GM23338 (cell line): ENCODE measurements around the gene FBXO46.

Experiments
- CREB1 ChIP-seq: fragments of 250-450 bp; sonication (Bioruptor Pico); IDR thresholded peaks from 2 replicates; pipeline ENCODE4 v1.5.0; 2020; ENCODE audit warnings: low read depth, mild to moderate bottlenecking, moderate library complexity
- EZH2 ChIP-seq: fragments of 200-600 bp; sonication (generic); IDR thresholded peaks from one replicate; pipeline ENCODE4 v1.8.0; 2017; ENCODE audit warnings: antibody characterized with exemption, mild to moderate bottlenecking, low read depth; ENCODE audit not compliant: unreplicated experiment
- EZH2phosphoT487 ChIP-seq: fragments of 200-600 bp; sonication (generic); IDR thresholded peaks from one replicate; pipeline ENCODE4 v1.8.1; 2018; ENCODE audit warnings: antibody characterized with exemption; ENCODE audit not compliant: unreplicated experiment
- JUNB ChIP-seq: IDR thresholded peaks from one replicate; pipeline ENCODE4 v1.6.1; 2016; ENCODE audit warnings: antibody characterized with exemption; ENCODE audit not compliant: unreplicated experiment
- POLR2AphosphoS5 ChIP-seq: IDR thresholded peaks from 2 replicates; pipeline ENCODE4 v1.6.1; 2016; ENCODE audit warnings: antibody characterized with exemption, low read depth
- REST ChIP-seq: IDR thresholded peaks from one replicate; pipeline ENCODE4 v1.6.1; 2018; ENCODE audit warnings: antibody characterized with exemption; ENCODE audit not compliant: unreplicated experiment
- STAT1 ChIP-seq: IDR thresholded peaks from one replicate; pipeline ENCODE4 v1.6.1; 2016; ENCODE audit warnings: antibody characterized with exemption; ENCODE audit not compliant: unreplicated experiment
- ZNF114 ChIP-seq: fragments of 250-450 bp; sonication (Bioruptor Pico); IDR thresholded peaks from 2 replicates; pipeline ENCODE4 v1.5.0; 2020; ENCODE audit warnings: mild to moderate bottlenecking, moderate library complexity
- TF ChIP-seq, protein P1 (sequence below), 2 experiments: fragments of 200-600 bp in 1 of 2; sonication (generic) in 1 of 2; conservative IDR thresholded peaks; 2 replicates each; pipeline versions ENCODE4 v1.5.1 to v1.6.1; 2016 to 2017; ENCODE audit warnings: antibody characterized with exemption in 2 of 2, low read depth in 2 of 2, mild to moderate bottlenecking in 2 of 2, moderate library complexity in 1 of 2
- TF ChIP-seq, protein P2 (sequence below): IDR thresholded peaks from 2 replicates; pipeline ENCODE4 v1.6.1; 2016; ENCODE audit warnings: antibody characterized with exemption

DNA sequence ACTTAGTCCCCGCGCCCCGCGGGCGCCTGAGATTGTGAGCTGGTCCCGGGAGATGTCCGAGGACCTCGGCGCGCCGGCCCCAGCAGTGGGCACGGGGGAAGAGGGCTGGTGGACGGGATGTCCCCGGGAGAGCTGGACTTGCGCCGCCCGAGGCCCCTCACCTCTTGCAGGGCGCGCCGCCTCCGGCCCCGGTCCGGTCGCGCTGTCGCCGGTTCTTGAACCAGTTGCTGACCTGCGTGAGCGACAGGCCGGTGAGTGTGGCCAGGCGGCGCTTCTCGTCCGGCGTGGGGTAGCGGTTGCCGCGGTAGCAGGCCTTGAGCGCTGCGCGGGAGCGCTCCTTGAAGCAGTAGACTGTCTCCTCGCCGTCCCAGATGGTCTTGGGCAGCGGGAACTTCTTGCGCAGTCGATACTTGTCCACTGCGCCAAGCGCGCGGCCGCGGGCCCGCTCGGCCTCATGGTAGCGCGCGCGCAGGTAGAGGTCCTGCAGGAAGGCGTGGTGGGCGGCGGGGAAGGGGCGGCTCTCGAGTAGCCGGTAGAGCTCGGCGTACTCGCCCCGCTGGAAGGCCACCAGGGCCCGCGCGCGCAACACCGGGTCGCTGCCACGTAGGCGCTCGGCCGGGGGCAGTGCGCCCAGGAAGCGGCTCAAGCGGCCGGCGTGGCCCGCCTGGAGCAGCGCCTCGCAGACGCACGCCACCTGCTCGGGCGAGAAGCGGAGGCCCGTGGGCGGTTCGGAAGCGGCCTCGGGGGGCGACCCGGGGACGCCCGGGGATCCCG, 37.4 kb upstream of the FBXO46 start:
- TF ChIP-seq, protein P1, sequence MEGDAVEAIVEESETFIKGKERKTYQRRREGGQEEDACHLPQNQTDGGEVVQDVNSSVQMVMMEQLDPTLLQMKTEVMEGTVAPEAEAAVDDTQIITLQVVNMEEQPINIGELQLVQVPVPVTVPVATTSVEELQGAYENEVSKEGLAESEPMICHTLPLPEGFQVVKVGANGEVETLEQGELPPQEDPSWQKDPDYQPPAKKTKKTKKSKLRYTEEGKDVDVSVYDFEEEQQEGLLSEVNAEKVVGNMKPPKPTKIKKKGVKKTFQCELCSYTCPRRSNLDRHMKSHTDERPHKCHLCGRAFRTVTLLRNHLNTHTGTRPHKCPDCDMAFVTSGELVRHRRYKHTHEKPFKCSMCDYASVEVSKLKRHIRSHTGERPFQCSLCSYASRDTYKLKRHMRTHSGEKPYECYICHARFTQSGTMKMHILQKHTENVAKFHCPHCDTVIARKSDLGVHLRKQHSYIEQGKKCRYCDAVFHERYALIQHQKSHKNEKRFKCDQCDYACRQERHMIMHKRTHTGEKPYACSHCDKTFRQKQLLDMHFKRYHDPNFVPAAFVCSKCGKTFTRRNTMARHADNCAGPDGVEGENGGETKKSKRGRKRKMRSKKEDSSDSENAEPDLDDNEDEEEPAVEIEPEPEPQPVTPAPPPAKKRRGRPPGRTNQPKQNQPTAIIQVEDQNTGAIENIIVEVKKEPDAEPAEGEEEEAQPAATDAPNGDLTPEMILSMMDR (conservative IDR thresholded peaks at IDR 0.05; ENCODE audit: low read depth in 2 of 2): no peak
- TF ChIP-seq REST (no peak), POLR2AphosphoS5 (peak; percentile 55), EZH2 (no peak), EZH2phosphoT487 (no peak), ZNF114 (CRISPR knock-in tag) (no peak), STAT1 (no peak), JUNB (no peak), CREB1 (CRISPR knock-in tag) (no peak)
- TF ChIP-seq, protein P2, sequence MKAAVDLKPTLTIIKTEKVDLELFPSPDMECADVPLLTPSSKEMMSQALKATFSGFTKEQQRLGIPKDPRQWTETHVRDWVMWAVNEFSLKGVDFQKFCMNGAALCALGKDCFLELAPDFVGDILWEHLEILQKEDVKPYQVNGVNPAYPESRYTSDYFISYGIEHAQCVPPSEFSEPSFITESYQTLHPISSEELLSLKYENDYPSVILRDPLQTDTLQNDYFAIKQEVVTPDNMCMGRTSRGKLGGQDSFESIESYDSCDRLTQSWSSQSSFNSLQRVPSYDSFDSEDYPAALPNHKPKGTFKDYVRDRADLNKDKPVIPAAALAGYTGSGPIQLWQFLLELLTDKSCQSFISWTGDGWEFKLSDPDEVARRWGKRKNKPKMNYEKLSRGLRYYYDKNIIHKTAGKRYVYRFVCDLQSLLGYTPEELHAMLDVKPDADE: no peak
